Melanocyte of skin (primary cell): ENCODE data around the gene PPP1R3D. TPM values are rescaled to one million over a fixed set of nuclear protein-coding genes. Genes with fewer than 3 reads are reported as not detected.

Experiments
- total RNA-seq, 2 donors: library from RNA; depleted of rRNA; stranded (reverse); fragments of >200 nt; gene quantifications; 2 replicates each; pipeline ENCODE4 v1.2.3, GENCODE V29; 2012

The PPP1R3D gene
- 10 to 100 TPM; 11.4 to 15.3 TPM for total RNA-seq

GRCh38 chr20:59940129-59940955, at the start of gene PPP1R3D, which contains the start of gene FAM217B:
PPP1R3D (minus strand) TSS chr20:59940305; CDS start chr20:59939931, 374 bp downstream.
FAM217B (plus strand) TSS chr20:59940389; CDS start chr20:59943944, 3,555 bp downstream.

GRCh38 chr20:59958123-59958522, 18.0 kb upstream of the PPP1R3D start, which contains the start of gene CDH26:
CDH26 (plus strand) TSS chr20:59958423; CDS start chr20:59958727, 304 bp downstream.

GRCh38 chr20:59933296-59933848, 6.7 kb downstream of the PPP1R3D start, which contains the start of gene SYCP2:
SYCP2 (minus strand) TSS chr20:59933637; CDS start chr20:59922413, 11,224 bp downstream.

Other genes starting within 250 kb of the PPP1R3D start
- under 1 TPM; 0.33 to 0.34 TPM for gene SYCP2, start 6.7 kb downstream of the PPP1R3D start, total RNA-seq
- gene FAM217B, start 84 bp upstream of the PPP1R3D start, total RNA-seq = 1 to 10 TPM; 8.6 to 10.0 TPM
- gene CDH26, start 18.1 kb upstream of the PPP1R3D start, total RNA-seq = under 1 TPM in 1 of 2 donors, not detected in 1; 0.69 TPM